COLO668 (cell line): ENCODE measurements around the gene CTNNA3.

Experiments
- DNase-seq: peaks from one replicate; lab custom pipeline; 2025; ENCODE audit not compliant: unreplicated experiment; lab: John Stamatoyannopoulos, UW

The CTNNA3 gene

DNA sequence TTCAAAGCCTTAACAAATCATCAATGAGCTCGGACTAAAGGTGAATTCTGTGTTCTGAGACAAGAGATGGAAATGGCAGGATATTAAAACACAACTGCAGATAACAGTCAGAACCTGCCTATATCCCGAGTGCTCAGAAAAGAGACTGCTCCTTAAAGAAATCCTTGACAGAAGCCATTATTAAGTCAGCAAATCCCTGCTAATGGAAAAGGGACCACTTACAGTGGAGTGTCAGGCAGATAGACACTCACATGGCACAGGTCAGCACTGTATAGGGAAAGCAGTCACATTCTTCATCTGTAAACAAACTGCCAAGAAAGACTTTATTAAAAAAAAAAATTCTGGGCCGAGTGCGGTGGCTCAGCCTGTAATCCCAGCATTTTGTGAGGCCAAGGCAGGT lies 917.6 kb downstream of the CTNNA3 start:
- no peak for DNase-seq

GRCh38 chr10:66777665-66778064 lies 918.3 kb downstream of the CTNNA3 start:
- DNase-seq: no peak

- DNase-seq: no peak
Observed at GRCh38 chr10:66773472-66773817, 922.5 kb downstream of the CTNNA3 start.

- DNase-seq: no peak
Observed at GRCh38 chr10:66772548-66773471, 923.2 kb downstream of the CTNNA3 start.

DNA sequence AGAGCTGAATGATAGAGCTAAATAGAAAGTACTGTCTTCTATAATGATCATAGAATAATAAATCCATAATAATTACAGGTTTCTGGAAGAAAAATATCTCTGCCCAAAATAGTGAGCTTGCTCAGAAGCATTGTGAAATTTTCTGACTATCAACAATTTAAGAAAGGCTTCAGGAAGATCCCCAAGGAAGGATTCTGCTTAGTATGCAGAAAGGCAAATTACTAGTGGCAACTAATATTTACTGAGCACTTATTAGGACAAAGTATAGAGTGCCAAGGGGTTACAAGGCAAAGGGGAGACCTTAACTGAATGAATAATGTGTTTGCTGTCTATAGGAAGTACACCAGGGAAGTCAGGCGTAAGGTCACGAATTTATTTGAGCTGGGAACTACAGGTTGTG lies 928.3 kb downstream of the CTNNA3 start:
- DNase-seq: no peak

GRCh38 chr10:66762218-66762729 lies 933.7 kb downstream of the CTNNA3 start:
- DNase-seq: no peak

DNA sequence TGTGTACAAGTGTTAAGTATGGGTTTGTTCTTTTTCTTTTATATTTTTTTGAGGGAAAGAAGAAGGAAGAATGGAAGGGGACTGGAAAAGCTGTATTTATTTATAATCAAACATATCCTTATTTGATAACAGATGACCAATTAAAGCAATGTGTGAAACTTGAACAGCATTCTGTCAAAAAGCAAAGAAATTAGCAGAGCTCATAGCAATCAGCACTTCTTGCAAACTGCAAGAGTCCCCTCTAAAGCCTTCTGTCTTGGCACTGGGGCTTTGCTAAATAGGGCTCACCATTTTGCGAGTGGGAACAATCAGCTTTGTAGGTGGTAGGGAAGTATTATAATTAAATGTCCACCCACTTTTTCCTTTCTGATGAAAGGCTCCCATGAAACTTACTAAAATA lies 935.1 kb downstream of the CTNNA3 start:
- DNase-seq: no peak

- DNase-seq: no peak
Observed at GRCh38 chr10:66755474-66755873, 940.5 kb downstream of the CTNNA3 start.

GRCh38 chr10:66752714-66753113 lies 943.3 kb downstream of the CTNNA3 start:
- DNase-seq: no peak

DNA sequence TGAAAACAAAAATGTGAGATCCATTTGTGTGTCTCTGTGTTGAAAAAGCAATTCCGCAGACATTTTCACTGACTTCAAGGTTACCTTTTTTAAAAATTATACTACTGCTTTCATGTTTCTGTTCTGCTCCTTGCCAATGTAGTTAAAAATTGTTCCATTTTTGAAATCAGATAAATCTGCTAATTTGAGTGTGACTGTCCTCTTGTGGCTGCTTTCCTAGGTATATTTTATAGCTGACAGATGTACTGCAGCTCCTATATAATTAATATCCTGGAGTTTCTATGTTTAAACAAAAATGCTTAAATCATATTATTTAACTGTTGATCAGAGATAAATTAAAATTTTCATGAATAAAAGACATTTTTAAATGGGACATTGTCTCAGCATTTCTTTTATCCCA lies 947.8 kb downstream of the CTNNA3 start:
- no peak for DNase-seq

DNA sequence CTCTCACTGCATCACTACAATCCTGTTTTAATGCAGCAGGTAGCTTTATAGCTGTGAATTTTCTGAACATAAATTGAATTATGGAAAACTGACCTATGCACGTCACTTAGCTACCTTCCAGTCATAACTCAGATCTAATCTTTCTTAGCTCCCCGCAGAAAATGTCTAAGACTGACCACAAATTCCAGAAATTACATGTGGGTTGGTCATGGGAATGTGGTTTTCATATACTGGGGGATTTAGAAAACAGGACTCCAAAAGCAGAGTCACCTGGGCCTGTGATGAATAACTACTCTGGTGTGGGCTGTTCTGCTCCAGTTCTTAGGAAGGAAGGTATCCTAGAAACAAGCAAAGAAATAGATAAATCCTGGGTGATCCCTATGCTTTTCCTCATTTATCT lies 948.5 kb downstream of the CTNNA3 start:
- no peak for DNase-seq

- no peak for DNase-seq
Observed at GRCh38 chr10:66746711-66747110, 949.3 kb downstream of the CTNNA3 start.

DNA sequence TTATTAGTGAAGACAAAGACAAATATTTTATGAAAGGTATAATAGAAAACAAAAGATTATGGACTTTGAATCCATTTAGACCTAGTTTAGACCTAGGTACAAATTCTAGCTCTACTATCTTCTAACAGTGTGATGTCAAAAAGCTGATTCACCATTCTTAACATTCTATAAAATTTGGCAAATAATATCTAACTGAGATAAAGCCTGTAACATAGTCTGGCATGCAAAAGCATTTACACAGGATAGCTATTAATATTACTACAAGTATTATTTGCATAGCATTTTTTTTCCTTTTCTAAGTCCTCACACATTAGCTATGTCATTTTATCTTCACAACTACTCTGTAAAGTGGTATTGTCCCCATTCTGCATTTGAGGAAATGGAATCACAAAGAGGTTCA lies 949.7 kb downstream of the CTNNA3 start:
- no peak for DNase-seq

DNA sequence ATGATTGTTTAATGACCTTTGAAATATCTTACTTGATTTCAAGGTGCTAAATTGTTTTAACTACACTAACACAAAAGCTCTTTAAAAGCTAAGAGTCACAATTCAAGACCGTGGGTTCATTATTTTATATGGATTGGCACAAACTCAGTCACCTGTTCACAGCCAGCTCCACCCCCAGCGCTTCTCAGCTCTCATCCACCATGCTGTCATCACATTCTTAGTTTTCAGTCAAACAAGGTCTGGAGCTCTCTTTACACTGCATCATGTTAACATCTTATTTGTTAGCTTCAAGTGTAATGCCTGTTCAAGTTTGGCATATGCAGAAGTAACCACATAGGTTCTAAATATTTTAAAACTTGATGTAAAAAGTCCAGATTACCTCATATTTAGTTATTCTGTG lies 951.1 kb downstream of the CTNNA3 start:
- no peak for DNase-seq

DNA sequence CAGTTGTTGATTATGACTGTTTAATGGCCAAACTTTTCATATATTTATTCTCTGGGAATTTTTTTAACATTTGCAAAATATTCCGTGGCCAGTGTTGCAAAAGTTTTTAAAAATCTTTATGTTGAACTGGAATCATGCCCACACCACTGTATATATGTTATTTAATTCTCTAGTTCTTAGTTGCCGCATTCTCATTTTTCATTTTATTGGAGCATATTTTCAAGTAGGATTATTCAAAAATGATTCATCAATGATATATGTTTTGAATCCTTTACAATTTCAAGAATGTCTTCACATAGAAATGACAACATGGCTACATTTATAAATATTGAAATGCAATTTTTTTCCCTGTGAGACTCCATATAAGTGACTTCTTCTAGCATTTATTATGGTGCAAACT lies 958.8 kb downstream of the CTNNA3 start:
- DNase-seq: no peak

GRCh38 chr10:66723608-66724400 lies 972.2 kb downstream of the CTNNA3 start:
- DNase-seq: no peak

GRCh38 chr10:66719483-66719882 lies 976.5 kb downstream of the CTNNA3 start:
- no peak for DNase-seq

- no peak for DNase-seq
Observed at GRCh38 chr10:66717231-66717981, 978.6 kb downstream of the CTNNA3 start.

DNA sequence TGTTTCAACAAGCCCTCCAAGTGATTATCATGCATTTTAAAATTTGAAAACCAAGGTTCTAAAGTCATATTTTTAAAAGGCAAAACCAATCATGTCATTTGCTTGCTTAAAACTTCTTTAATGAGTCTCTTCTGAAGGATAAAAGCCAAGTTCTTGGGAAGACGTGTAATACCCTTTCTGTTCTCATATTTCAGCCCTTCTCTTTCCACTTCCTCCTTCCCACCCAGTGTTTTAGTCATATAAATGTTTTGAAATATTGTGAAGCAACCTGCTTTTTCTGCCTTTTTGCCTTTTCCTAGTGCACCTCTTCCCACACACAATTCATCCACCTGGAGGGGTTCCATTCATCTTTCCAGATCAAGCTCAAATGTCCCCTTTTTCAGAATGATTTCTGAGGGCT lies 981.3 kb downstream of the CTNNA3 start:
- no peak for DNase-seq

DNA sequence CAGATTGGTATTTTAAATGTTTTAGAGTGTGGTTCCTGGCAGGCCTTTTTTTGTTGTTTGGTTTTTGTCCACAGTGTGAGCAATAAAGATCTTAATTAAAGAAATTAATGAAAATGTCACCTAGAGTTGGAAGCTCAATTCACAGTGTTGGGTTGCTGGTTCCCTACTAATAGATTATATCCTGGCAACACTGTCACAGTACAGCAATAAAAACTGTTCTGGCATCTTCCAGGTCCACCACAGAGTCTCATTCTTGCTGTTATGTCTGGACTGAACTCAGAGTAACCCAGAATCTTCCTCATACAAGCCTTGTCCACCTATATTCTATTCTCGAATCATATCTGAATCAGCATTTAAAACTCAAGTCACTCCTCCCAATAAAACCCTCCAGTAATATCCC lies 982.6 kb downstream of the CTNNA3 start:
- no peak for DNase-seq

- DNase-seq: no peak
Observed at GRCh38 chr10:66698069-66698468, 997.9 kb downstream of the CTNNA3 start.
